HL-60 (cell line): Measurements from ENCODE around the gene ZNRF4.

Experiments
- DNase-seq, 2 experiments: peaks; one replicate each; pipeline ENCODE4 v3.0.0-alpha.2; 2010 to 2020; ENCODE audit warnings: low read depth in 1 of 2, low spot score in 1 of 2
- H3K27ac ChIP-seq: fragments of 250-450 bp; sonication (Bioruptor Pico); replicated peaks from 2 replicates; pipeline ENCODE4 v1.5.1; 2020; ENCODE audit warnings: mild to moderate bottlenecking, moderate library complexity
- H3K27me3 ChIP-seq: fragments of 250-450 bp; sonication (Bioruptor Pico); 2 replicates; pipeline ENCODE4 v1.5.1; 2021; ENCODE audit warnings: mild to moderate bottlenecking, moderate library complexity; ENCODE audit not compliant: insufficient read depth, poor library complexity, severe bottlenecking
- H3K4me3 ChIP-seq: replicated peaks from 2 replicates; pipeline ENCODE4 v1.5.1; 2011; ENCODE audit warnings: mild to moderate bottlenecking, control low read depth, low read length; ENCODE audit not compliant: insufficient read depth
- CTCF ChIP-seq: IDR thresholded peaks from one replicate; pipeline ENCODE4 v1.5.1; 2011; ENCODE audit warnings: low read length, control low read depth, inconsistent platforms; ENCODE audit not compliant: insufficient read depth
- GABPA ChIP-seq: IDR thresholded peaks from 2 replicates; pipeline ENCODE4 v1.6.1; 2012; ENCODE audit warnings: low read depth
- POLR2AphosphoS5 ChIP-seq: IDR thresholded peaks from 2 replicates; pipeline ENCODE4 v1.6.1; 2012; ENCODE audit warnings: low read depth
- REST ChIP-seq: IDR thresholded peaks from 2 replicates; pipeline ENCODE4 v1.6.1; 2012; ENCODE audit warnings: low read depth; ENCODE audit not compliant: insufficient replicate concordance
- SPI1 ChIP-seq: IDR thresholded peaks from 2 replicates; pipeline ENCODE4 v1.6.1; 2012; ENCODE audit warnings: low read depth, mild to moderate bottlenecking, borderline replicate concordance

Gene ZNRF4

GRCh38 chr19:5451494-5451893 is 3.7 kb upstream of the ZNRF4 start:
- TF ChIP-seq SPI1 (no peak), POLR2AphosphoS5 (no peak), REST (no peak), CTCF (no peak), GABPA (no peak)
- DNase-seq: no peak
- H3K27me3 ChIP-seq: no peaks in the 10 kb centered on the region
- no peak overlapping the region for H3K27ac ChIP-seq
- no peak overlapping the region for H3K4me3 ChIP-seq

GRCh38 chr19:5452594-5453565 is 2.3 kb upstream of the ZNRF4 start:
- Histone ChIP-seq H3K27me3 (no peaks in the 10 kb centered on the region), H3K27ac (no peak overlapping the region), H3K4me3 (no peak overlapping the region)
- TF ChIP-seq REST (no peak), CTCF (no peak), POLR2AphosphoS5 (no peak), GABPA (no peak), SPI1 (no peak)
- no peak for DNase-seq

GRCh38 chr19:5454743-5455142 is 474 bp upstream of the ZNRF4 start:
- DNase-seq: no peak
- TF ChIP-seq CTCF (no peak), POLR2AphosphoS5 (no peak)
- no peaks in the 10 kb centered on the region for H3K27me3 ChIP-seq
- H3K27ac ChIP-seq: no peak overlapping the region
- no peak overlapping the region for H3K4me3 ChIP-seq
